K562 (cell line): Measurements from ENCODE around the gene PI4KA.

Source experiments
- BCLAF1 ChIP-seq, 2 experiments: fragments of 450-650 bp in 1 of 2; IDR thresholded peaks; 2 replicates each; pipeline ENCODE4 v1.6.1; 2011 to 2017; ENCODE audit warnings: low read depth in 2 of 2, antibody characterized with exemption in 1 of 2, borderline replicate concordance in 1 of 2, low read length in 1 of 2, mild to moderate bottlenecking in 1 of 2, mixed read lengths in 1 of 2; ENCODE audit not compliant: control insufficient read depth in 1 of 2
- FOXA1 ChIP-seq: fragments of 450-650 bp; IDR thresholded peaks from 2 replicates; pipeline ENCODE4 v1.6.1; 2016; ENCODE audit warnings: mild to moderate bottlenecking, borderline replicate concordance
- MXI1 ChIP-seq: IDR thresholded peaks from 2 replicates; pipeline ENCODE4 v1.6.1; 2011; ENCODE audit warnings: low read depth, mild to moderate bottlenecking, improper control_type of control experiment, low read length

GRCh38 chr22:20889025-20889704 is 30.6 kb upstream of the PI4KA start:
- TF ChIP-seq FOXA1 = no peak
- TF ChIP-seq BCLAF1 (IDR thresholded peaks at IDR 0.05; ENCODE audit: borderline replicate concordance in 1 of 2, control insufficient read depth in 1 of 2, low read depth in 2 of 2, low read length in 1 of 2) = no peak
- no peak for TF ChIP-seq MXI1
